Neuronal stem cell (in vitro differentiated cells): ENCODE data around the gene CDC14A.
"Not testable (repeated sequence)": the region's sequence is repeated elsewhere in the genome, so short reads cannot be mapped to it uniquely, and the experiment has no call there.

Experiments used
- DNase-seq: peaks from one replicate; pipeline ENCODE4 v3.0.0-alpha.2; 2013; ENCODE audit warnings: low spot score
- H2AFZ ChIP-seq: one replicate; pipeline ENCODE4 v1.6.1; 2013; ENCODE audit warnings: mild to moderate bottlenecking, low read length, inconsistent platforms
- H2AK5ac ChIP-seq: 2 replicates; pipeline ENCODE4 v1.6.1; 2013; ENCODE audit warnings: low read depth, mild to moderate bottlenecking, inconsistent platforms, low read length, moderate library complexity, mixed read lengths
- H2BK120ac ChIP-seq: 2 replicates; pipeline ENCODE4 v1.6.1; 2013; ENCODE audit warnings: low read depth, mild to moderate bottlenecking, inconsistent platforms, low read length, moderate library complexity, mixed read lengths
- H2BK12ac ChIP-seq: one replicate; pipeline ENCODE4 v1.6.1; 2013; ENCODE audit warnings: low read length, inconsistent platforms
- H2BK15ac ChIP-seq: 2 replicates; pipeline ENCODE4 v1.6.1; 2013; ENCODE audit warnings: mild to moderate bottlenecking, low read length, inconsistent platforms, mixed read lengths
- H2BK5ac ChIP-seq: one replicate; pipeline ENCODE4 v1.6.1; 2013; ENCODE audit warnings: inconsistent platforms, mild to moderate bottlenecking, low read length, moderate library complexity
- H3K14ac ChIP-seq: one replicate; pipeline ENCODE4 v1.6.1; 2013; ENCODE audit warnings: low read length, inconsistent platforms
- H3K18ac ChIP-seq: 2 replicates; pipeline ENCODE4 v1.6.1; 2013; ENCODE audit warnings: low read length, inconsistent platforms
- H3K23ac ChIP-seq: 2 replicates; pipeline ENCODE4 v1.6.1; 2013; ENCODE audit warnings: low read depth, mild to moderate bottlenecking, mixed read lengths, low read length, inconsistent platforms; ENCODE audit not compliant: poor library complexity
- H3K27ac ChIP-seq: replicated peaks from 3 replicates; pipeline ENCODE4 v1.5.1; 2013; ENCODE audit warnings: low read length, inconsistent platforms
- H3K27me3 ChIP-seq, 3 experiments: 2 replicates each; pipeline ENCODE4 v1.6.1; 2013; ENCODE audit warnings: low read length in 3 of 3, mild to moderate bottlenecking in 2 of 3, inconsistent platforms in 1 of 3, low read depth in 1 of 3, mixed read lengths in 1 of 3, moderate library complexity in 1 of 3; ENCODE audit not compliant: control insufficient read depth in 3 of 3, insufficient read depth in 3 of 3
- H3K36me3 ChIP-seq, 2 donors: replicated peaks in 1 of 2; 2 replicates each; pipeline ENCODE4 v1.6.1; 2013; ENCODE audit warnings: low read length in 2 of 2; ENCODE audit not compliant: control insufficient read depth in 2 of 2, insufficient read depth in 2 of 2
- H3K4ac ChIP-seq: 2 replicates; pipeline ENCODE4 v1.6.1; 2013; ENCODE audit warnings: inconsistent platforms, mild to moderate bottlenecking, low read length, moderate library complexity
- H3K4me1 ChIP-seq, 2 donors: 1 replicate in 1 of 2; 2 replicates in 1 of 2; pipeline ENCODE4 v1.6.1; 2013; ENCODE audit warnings: low read length in 2 of 2, low read depth in 1 of 2; ENCODE audit not compliant: control insufficient read depth in 2 of 2, insufficient read depth in 1 of 2
- H3K4me2 ChIP-seq: one replicate; pipeline ENCODE4 v1.6.1; 2013; ENCODE audit warnings: mild to moderate bottlenecking, low read length, inconsistent platforms; ENCODE audit not compliant: insufficient read depth, poor library complexity, severe bottlenecking
- H3K4me3 ChIP-seq, 2 donors: 2 replicates each; pipeline ENCODE4 v1.5.1; 2013; ENCODE audit warnings: low read length in 2 of 2, mild to moderate bottlenecking in 2 of 2, inconsistent platforms in 1 of 2, moderate library complexity in 1 of 2
- H3K79me1 ChIP-seq: one replicate; pipeline ENCODE4 v1.6.1; 2013; ENCODE audit warnings: low read depth, mild to moderate bottlenecking, inconsistent platforms, low read length, moderate library complexity
- H3K9ac ChIP-seq: one replicate; pipeline ENCODE4 v1.6.1; 2013; ENCODE audit warnings: mild to moderate bottlenecking, low read depth, low read length, inconsistent platforms; ENCODE audit not compliant: poor library complexity
- H3K9me3 ChIP-seq, 2 donors: replicated peaks in 1 of 2; 2 replicates each; pipeline versions ENCODE3 to v1.6.1; 2013; ENCODE audit warnings: low read length in 2 of 2, mild to moderate bottlenecking in 2 of 2, inconsistent platforms in 1 of 2, low read depth in 1 of 2, mixed read lengths in 1 of 2, moderate library complexity in 1 of 2; ENCODE audit not compliant: control insufficient read depth in 2 of 2, insufficient read depth in 1 of 2
- H4K8ac ChIP-seq: one replicate; pipeline ENCODE4 v1.6.1; 2013; ENCODE audit warnings: low read depth, mild to moderate bottlenecking, inconsistent platforms, low read length, moderate library complexity
- H4K91ac ChIP-seq: one replicate; pipeline ENCODE4 v1.6.1; 2013; ENCODE audit warnings: low read length, low read depth, mild to moderate bottlenecking, inconsistent platforms; ENCODE audit not compliant: poor library complexity
- WGBS, 2 donors: extraction: QIAGEN DNeasy Blood & Tissue Kit; methylation state at CpG; one replicate each; pipeline ENCODE4 v1.1.7; 2013; ENCODE audit warnings: missing lambda C conversion rate in 2 of 2, mixed read lengths in 1 of 2; ENCODE audit not compliant: insufficient read length in 2 of 2, insufficient replicate concordance in 1 of 2; ENCODE audit errors: extremely low coverage in 2 of 2; 5-methylcytosine and 5-hydroxymethylcytosine counted together

Gene CDC14A

GRCh38 chr1:100366209-100366525 lies 13.9 kb downstream of the CDC14A start:
- Histone ChIP-seq H4K91ac (no peak overlapping the region), H4K8ac (no peak overlapping the region), H2AK5ac (no peak overlapping the region), H3K36me3 (peaks cover 6 to 25% of the 10 kb centered on the region in 2 donors), H3K4me3 (no peak overlapping the region), H3K9ac (no peak overlapping the region), H2BK12ac (no peak overlapping the region), H3K23ac (no peak overlapping the region), H3K4me1 (peaks cover 6 to 11% of the 10 kb centered on the region in 2 donors), H3K4ac (no peak overlapping the region), H3K79me1 (no peaks in the 10 kb centered on the region), H2AFZ (no peak overlapping the region), H3K9me3 (peaks cover 0 to 8% of the 10 kb centered on the region in 2 donors), H2BK15ac (no peak overlapping the region), H3K27ac (no peak overlapping the region), H2BK120ac (no peak overlapping the region), H2BK5ac (no peak overlapping the region), H3K14ac (no peak overlapping the region), H3K18ac (no peak overlapping the region), H3K4me2 (no peak overlapping the region), H3K27me3 (no peaks in the 10 kb centered on the region)
- WGBS, 2 donors = no CpG with 5 or more reads among the region's 1 CpG
- DNase-seq = no peak

GRCh38 chr1:100369339-100369738 lies 17.0 kb downstream of the CDC14A start:
- not testable (repeated sequence) for H3K18ac ChIP-seq, H3K4me1 ChIP-seq, H3K4me3 ChIP-seq, H2AFZ ChIP-seq, H3K27ac ChIP-seq, H2AK5ac ChIP-seq, H3K27me3 ChIP-seq, H3K14ac ChIP-seq, H4K8ac ChIP-seq, H2BK5ac ChIP-seq, DNase-seq, H3K9ac ChIP-seq, H2BK15ac ChIP-seq, H2BK120ac ChIP-seq, H3K4me2 ChIP-seq, H4K91ac ChIP-seq, H3K79me1 ChIP-seq, H3K4ac ChIP-seq, H3K23ac ChIP-seq, H2BK12ac ChIP-seq, H3K9me3 ChIP-seq
- H3K36me3 ChIP-seq = peaks cover 6 to 14% of the 10 kb centered on the region in 2 donors
- WGBS, 2 donors = no CpG with 5 or more reads among the region's 4 CpGs

GRCh38 chr1:100373953-100374352 lies 21.6 kb downstream of the CDC14A start:
- H3K27me3 ChIP-seq, H2BK120ac ChIP-seq, H2AK5ac ChIP-seq, H3K4me3 ChIP-seq, H3K14ac ChIP-seq, H3K4me2 ChIP-seq, H3K23ac ChIP-seq, H2BK15ac ChIP-seq, H3K4me1 ChIP-seq, H4K91ac ChIP-seq, H3K79me1 ChIP-seq, H3K9me3 ChIP-seq, H3K18ac ChIP-seq, H2AFZ ChIP-seq, H3K27ac ChIP-seq, DNase-seq, H2BK5ac ChIP-seq, H4K8ac ChIP-seq, H3K4ac ChIP-seq, H2BK12ac ChIP-seq, H3K9ac ChIP-seq: not testable (repeated sequence)
- WGBS, 2 donors = no CpG with 5 or more reads among the region's 5 CpGs
- H3K36me3 ChIP-seq = peaks cover 2 to 14% of the 10 kb centered on the region in 2 donors

- H2BK12ac ChIP-seq, H2BK120ac ChIP-seq, H2BK15ac ChIP-seq, DNase-seq, H2AFZ ChIP-seq, H3K14ac ChIP-seq, H3K4me2 ChIP-seq, H3K9ac ChIP-seq, H3K9me3 ChIP-seq, H3K27ac ChIP-seq, H4K91ac ChIP-seq, H3K18ac ChIP-seq, H3K23ac ChIP-seq, H4K8ac ChIP-seq, H2BK5ac ChIP-seq, H3K79me1 ChIP-seq, H3K27me3 ChIP-seq, H3K4me3 ChIP-seq, H2AK5ac ChIP-seq, H3K4ac ChIP-seq, H3K4me1 ChIP-seq: not testable (repeated sequence)
- no CpG with 5 or more reads among the region's 6 CpGs for WGBS, 2 donors
- H3K36me3 ChIP-seq = peaks cover 2 to 25% of the 10 kb centered on the region in 2 donors
Observed at GRCh38 chr1:100376890-100377289, 24.6 kb downstream of the CDC14A start.
